GM23338 (cell line): ENCODE measurements around the gene ACADVL. TPM values are rescaled to one million over a fixed set of nuclear protein-coding genes. Genes with fewer than 3 reads are reported as not detected.
A peak's percentile ranks its signal among the peaks of the same experiment; 100 is the strongest.

Source experiments
- ATAC-seq: fragments of 200-7000 bp; cut with Tn5 transposase; 3 replicates; pipeline ENCODE4 v1.9.1; 2020
- DNase-seq: peaks from one replicate; pipeline ENCODE4 v3.0.0-alpha.2; 2015; ENCODE audit warnings: low spot score
- H2AFZ ChIP-seq: fragments of 200-600 bp; sonication (generic); 2 replicates; pipeline ENCODE4 v1.8.0; 2016; ENCODE audit warnings: antibody characterized with exemption, mild to moderate bottlenecking, moderate library complexity
- H3F3A ChIP-seq: fragments of 200-600 bp; sonication (generic); replicated peaks from 2 replicates; pipeline ENCODE4 v1.8.0; 2017; ENCODE audit warnings: antibody characterized with exemption, mixed run types, low read depth
- H3K27ac ChIP-seq: fragments of 200-600 bp; sonication (generic); 2 replicates; pipeline ENCODE4 v1.6.1; 2016; ENCODE audit warnings: low read depth
- H3K27me3 ChIP-seq: fragments of 200-600 bp; sonication (generic); 2 replicates; pipeline ENCODE4 v1.8.0; 2016; ENCODE audit warnings: mild to moderate bottlenecking, mixed run types, moderate library complexity; ENCODE audit not compliant: insufficient read depth
- H3K36me3 ChIP-seq: fragments of 200-600 bp; sonication (generic); 2 replicates; pipeline ENCODE4 v1.8.0; 2016; ENCODE audit warnings: mild to moderate bottlenecking; ENCODE audit not compliant: insufficient read depth
- H3K4me1 ChIP-seq: fragments of 200-600 bp; sonication (generic); 2 replicates; pipeline ENCODE4 v1.8.0; 2016; ENCODE audit warnings: mild to moderate bottlenecking, moderate library complexity; ENCODE audit not compliant: insufficient read depth
- H3K4me2 ChIP-seq: fragments of 200-600 bp; sonication (generic); 2 replicates; pipeline ENCODE4 v1.7.1; 2017; ENCODE audit warnings: mixed run types
- H3K4me3 ChIP-seq: fragments of 200-600 bp; sonication (generic); 2 replicates; pipeline ENCODE4 v1.6.1; 2016; ENCODE audit warnings: mixed run types
- H3K79me2 ChIP-seq: fragments of 200-600 bp; sonication (generic); replicated peaks from 2 replicates; pipeline ENCODE4 v1.8.0; 2017; ENCODE audit warnings: mild to moderate bottlenecking; ENCODE audit not compliant: insufficient read depth
- H3K9me2 ChIP-seq: fragments of 200-600 bp; sonication (generic); 2 replicates; pipeline ENCODE4 v1.8.0; 2017; ENCODE audit not compliant: insufficient read depth
- H4K20me1 ChIP-seq: fragments of 200-600 bp; sonication (generic); replicated peaks from 2 replicates; pipeline ENCODE4 v1.8.0; 2017; ENCODE audit warnings: mild to moderate bottlenecking; ENCODE audit not compliant: insufficient read depth
- H3K27ac Mint-ChIP-seq: 2 replicates; pipeline ENCODE4 v1.8.0; 2020; ENCODE audit warnings: inconsistent platforms, mild to moderate bottlenecking, moderate library complexity, mixed read lengths
- H3K27me3 Mint-ChIP-seq: 3 replicates; pipeline ENCODE4 v1.8.0; 2022; ENCODE audit warnings: low read depth, mild to moderate bottlenecking, moderate library complexity, mixed read lengths, inconsistent platforms; ENCODE audit not compliant: insufficient read depth, poor library complexity
- H3K36me3 Mint-ChIP-seq: 3 replicates; pipeline ENCODE4 v1.8.0; 2021; ENCODE audit warnings: low read depth, mild to moderate bottlenecking, inconsistent platforms, moderate library complexity, mixed read lengths
- H3K4me1 Mint-ChIP-seq: 3 replicates; pipeline ENCODE4 v1.8.0; 2020; ENCODE audit warnings: mild to moderate bottlenecking, inconsistent platforms, mixed read lengths
- H3K4me3 Mint-ChIP-seq: 3 replicates; pipeline ENCODE4 v1.8.0; 2021; ENCODE audit warnings: moderate library complexity, mild to moderate bottlenecking, inconsistent platforms, mixed read lengths
- H3K9me3 Mint-ChIP-seq: 3 replicates; pipeline ENCODE4 v1.8.0; 2020; ENCODE audit warnings: moderate library complexity, mild to moderate bottlenecking, inconsistent platforms, mixed read lengths
- CREB1 ChIP-seq: fragments of 250-450 bp; sonication (Bioruptor Pico); IDR thresholded peaks from 2 replicates; pipeline ENCODE4 v1.5.0; 2020; ENCODE audit warnings: low read depth, mild to moderate bottlenecking, moderate library complexity
- CTCF ChIP-seq, 2 experiments: fragments of 200-600 bp in 1 of 2; sonication (generic) in 1 of 2; conservative IDR thresholded peaks; 2 replicates each; pipeline versions ENCODE4 v1.5.1 to v1.6.1; 2016 to 2017; ENCODE audit warnings: antibody characterized with exemption in 2 of 2, low read depth in 2 of 2, mild to moderate bottlenecking in 2 of 2, moderate library complexity in 1 of 2
- ETS1 ChIP-seq: IDR thresholded peaks from 2 replicates; pipeline ENCODE4 v1.6.1; 2016; ENCODE audit warnings: antibody characterized with exemption
- EZH2 ChIP-seq: fragments of 200-600 bp; sonication (generic); IDR thresholded peaks from one replicate; pipeline ENCODE4 v1.8.0; 2017; ENCODE audit warnings: antibody characterized with exemption, mild to moderate bottlenecking, low read depth; ENCODE audit not compliant: unreplicated experiment
- EZH2phosphoT487 ChIP-seq: fragments of 200-600 bp; sonication (generic); IDR thresholded peaks from one replicate; pipeline ENCODE4 v1.8.1; 2018; ENCODE audit warnings: antibody characterized with exemption; ENCODE audit not compliant: unreplicated experiment
- JUNB ChIP-seq: IDR thresholded peaks from one replicate; pipeline ENCODE4 v1.6.1; 2016; ENCODE audit warnings: antibody characterized with exemption; ENCODE audit not compliant: unreplicated experiment
- NANOG ChIP-seq: IDR thresholded peaks from 2 replicates; pipeline ENCODE4 v1.6.1; 2016; ENCODE audit warnings: antibody characterized with exemption, borderline replicate concordance
- POLR2AphosphoS5 ChIP-seq: IDR thresholded peaks from 2 replicates; pipeline ENCODE4 v1.6.1; 2016; ENCODE audit warnings: antibody characterized with exemption, low read depth
- REST ChIP-seq: IDR thresholded peaks from one replicate; pipeline ENCODE4 v1.6.1; 2018; ENCODE audit warnings: antibody characterized with exemption; ENCODE audit not compliant: unreplicated experiment
- STAT1 ChIP-seq: IDR thresholded peaks from one replicate; pipeline ENCODE4 v1.6.1; 2016; ENCODE audit warnings: antibody characterized with exemption; ENCODE audit not compliant: unreplicated experiment
- ZNF114 ChIP-seq: fragments of 250-450 bp; sonication (Bioruptor Pico); IDR thresholded peaks from 2 replicates; pipeline ENCODE4 v1.5.0; 2020; ENCODE audit warnings: mild to moderate bottlenecking, moderate library complexity
- ZNF331 ChIP-seq: fragments of 250-450 bp; sonication (Bioruptor Pico); IDR thresholded peaks from 2 replicates; pipeline ENCODE4 v1.5.0; 2020; ENCODE audit warnings: low read depth, mild to moderate bottlenecking, moderate library complexity
- ZNF462 ChIP-seq: fragments of 250-450 bp; sonication (Bioruptor Pico); IDR thresholded peaks from 2 replicates; pipeline ENCODE4 v1.5.0; 2020; ENCODE audit warnings: mild to moderate bottlenecking, moderate library complexity
- polyA plus RNA-seq: library from polyadenylated mRNA; unstranded; fragments of >200 nt; fragmentation: Nextera tagmentation; extraction: Ambion mirVana; gene quantifications from 2 replicates; pipeline ENCODE4 v1.2.1, GENCODE V29; 2016
- total RNA-seq: library from RNA; depleted of rRNA; stranded (reverse); fragments of >200 nt; shearing (Covaris generic); gene quantifications from 2 replicates; pipeline ENCODE4 v1.2.3, GENCODE V29; 2014

ACADVL gene
- total and polyA plus RNA-seq, 2 experiments from 2014 or later: 152 to 156 TPM

DNA sequence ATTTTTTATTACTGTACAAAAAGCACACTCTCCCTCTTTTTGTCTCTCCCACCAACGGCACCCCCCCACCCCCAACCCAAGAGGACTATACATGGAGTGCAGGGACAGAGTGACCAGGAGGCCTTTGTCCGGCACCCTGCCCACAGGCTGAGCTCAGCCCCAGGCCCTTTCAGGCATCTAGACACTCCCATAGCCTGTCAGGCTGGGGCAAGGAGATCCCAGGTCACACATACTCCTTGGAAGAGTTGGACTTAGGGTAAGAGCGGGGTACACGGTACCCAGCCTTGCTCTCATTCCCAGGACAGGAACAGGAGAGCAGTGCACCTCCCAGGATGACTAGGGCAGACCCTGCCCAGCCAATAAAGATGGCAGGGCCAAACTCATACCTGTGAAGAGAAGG, 40.4 kb downstream of the ACADVL start:
- H3K4me3 Mint-ChIP-seq: peak overlapping the region; percentile 91
- H3K4me2 ChIP-seq: peak overlapping the region; percentile 100
- peaks cover 51% of the 10 kb centered on the region for H3K36me3 Mint-ChIP-seq

More for the DNA sequence above, 40.4 kb downstream of the ACADVL start:
- no peak for DNase-seq
- Mint-ChIP-seq H3K9me3 (no peaks in the 10 kb centered on the region; the same call in 2 of the 3 replicates), H3K27ac (peak overlapping the region; percentile 84; the same call in 1 of the 2 replicates), H3K4me1 (peaks cover 28% of the 10 kb centered on the region), H3K27me3 (peaks cover 33% of the 10 kb centered on the region)
- H3K9me2 ChIP-seq: no peaks in the 10 kb centered on the region
- no peaks in the 10 kb centered on the region for H3K27me3 ChIP-seq
- H3K4me1 ChIP-seq: peaks cover 9% of the 10 kb centered on the region
- no peak for TF ChIP-seq STAT1
- no peak for TF ChIP-seq ZNF462 (CRISPR knock-in tag)
- TF ChIP-seq NANOG: no peak
- TF ChIP-seq ZNF114 (CRISPR knock-in tag): no peak
- no peak for TF ChIP-seq CREB1 (CRISPR knock-in tag)
- TF ChIP-seq CTCF (conservative IDR thresholded peaks at IDR 0.05; ENCODE audit: low read depth in 2 of 2): no peak
- no peak for TF ChIP-seq EZH2
- no peak for TF ChIP-seq ZNF331 (CRISPR knock-in tag)
- no peak for TF ChIP-seq POLR2AphosphoS5
- TF ChIP-seq JUNB: no peak
- TF ChIP-seq REST: no peak
- no peak for TF ChIP-seq ETS1
- no peak for TF ChIP-seq EZH2phosphoT487
- H3K4me3 ChIP-seq: peak overlapping the region; percentile 99
- peaks cover 17% of the 10 kb centered on the region; the same call in 1 of the 2 replicates for H4K20me1 ChIP-seq
- peak overlapping the region; percentile 97; the same call in 1 of the 2 replicates for H3K27ac ChIP-seq
- H2AFZ ChIP-seq: no peak overlapping the region
- H3F3A ChIP-seq: peaks cover 21% of the 10 kb centered on the region
- peaks cover 27% of the 10 kb centered on the region for H3K79me2 ChIP-seq
- no peak for ATAC-seq
- peaks cover 16% of the 10 kb centered on the region for H3K36me3 ChIP-seq
